ENCODE results near the gene SH3PXD2B. TPM values are rescaled to one million over a fixed set of nuclear protein-coding genes. Genes with fewer than 3 reads are reported as not detected.

SH3PXD2B gene
- total RNA-seq, 1 experiment from 2014 or later: 15.2 TPM

DNA sequence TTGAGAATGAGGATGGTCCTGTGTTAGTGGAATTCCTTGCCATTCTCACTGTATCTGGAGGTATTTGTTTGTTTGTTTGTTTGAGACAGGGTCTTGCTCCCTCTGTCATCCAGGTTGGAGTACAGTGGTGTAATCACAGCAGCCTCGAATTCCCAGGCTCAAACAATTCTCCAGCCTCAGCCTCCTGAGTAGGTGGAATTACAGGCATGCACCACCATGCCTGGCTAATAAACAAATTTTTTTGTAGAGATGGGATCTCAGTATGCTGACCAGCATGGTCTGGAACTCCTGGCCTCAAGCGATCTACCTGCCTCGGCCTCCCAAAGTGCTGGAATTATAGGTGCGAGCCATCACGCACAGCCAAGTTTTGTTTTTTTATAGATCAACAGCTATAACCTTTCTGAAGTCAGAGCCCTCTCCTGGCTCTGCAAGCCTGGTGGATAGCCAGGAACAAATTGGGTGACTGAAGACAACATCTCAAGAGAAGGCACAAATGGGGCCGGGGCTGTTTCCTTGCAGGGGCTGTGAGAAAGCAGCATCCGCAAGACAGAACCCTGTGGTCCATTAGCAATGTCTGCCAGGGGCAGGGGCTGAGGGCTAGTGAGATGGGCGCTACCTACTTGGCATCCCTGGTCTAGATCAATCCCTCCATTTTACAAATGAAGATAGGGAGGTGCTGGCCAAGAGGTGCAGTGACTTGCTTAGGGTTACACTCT is 18.8 kb downstream of the SH3PXD2B start:
- Histone ChIP-seq H3K27me3 (no peaks in the 10 kb centered on the region), H3K36me3 (peaks cover 23% of the 10 kb centered on the region), H3K9me3 (no peaks in the 10 kb centered on the region), H3K4me3 (no peak overlapping the region)
- DNase-seq: no peak

DNA sequence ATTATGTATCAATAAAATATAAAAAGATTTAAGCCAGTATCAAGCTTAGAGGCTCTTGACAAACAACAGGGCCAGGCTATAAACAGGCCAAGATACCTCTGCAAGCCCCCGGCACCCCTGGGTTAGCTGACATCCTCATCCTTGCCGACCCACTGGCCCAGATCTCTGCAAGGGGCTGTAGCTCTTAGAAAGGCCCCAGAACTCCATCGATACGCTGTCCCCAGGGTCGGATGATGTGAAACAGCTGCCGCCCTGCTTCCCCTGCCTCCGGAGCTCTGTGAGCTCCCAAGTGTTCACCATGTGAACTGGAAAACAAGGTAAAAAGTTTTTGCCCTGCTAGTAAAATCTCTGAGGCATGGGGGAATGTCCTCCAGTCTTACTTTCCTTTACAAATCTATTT is 20.1 kb downstream of the SH3PXD2B start:
- Histone ChIP-seq H3K9me3 (no peaks in the 10 kb centered on the region), H3K36me3 (peaks cover 19% of the 10 kb centered on the region), H3K27me3 (no peaks in the 10 kb centered on the region), H3K4me3 (no peak overlapping the region)
- no peak for DNase-seq

DNA sequence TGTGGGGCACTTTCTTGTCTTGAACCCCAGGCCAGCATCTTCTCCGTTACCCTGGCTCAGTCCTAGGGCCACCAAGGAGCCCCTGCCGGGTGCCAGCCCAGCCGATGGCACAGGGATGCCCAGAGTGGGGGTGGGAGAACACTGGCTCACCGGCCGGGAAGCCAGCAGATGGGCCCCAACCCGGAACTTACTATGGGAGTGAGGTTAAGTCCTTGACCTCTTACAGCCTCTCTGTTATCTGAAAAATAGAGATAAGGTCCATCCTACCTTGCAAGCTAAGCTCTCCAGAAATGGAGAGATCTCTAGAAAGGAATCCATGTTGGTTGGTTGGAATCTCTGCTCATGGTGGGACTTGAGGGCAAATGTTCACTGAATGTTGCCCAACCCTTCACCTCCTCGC is 20.8 kb downstream of the SH3PXD2B start:
- no peaks in the 10 kb centered on the region for H3K9me3 ChIP-seq
- no peak overlapping the region for H3K4me3 ChIP-seq
- peaks cover 21% of the 10 kb centered on the region for H3K36me3 ChIP-seq
- no peak for DNase-seq
- no peaks in the 10 kb centered on the region for H3K27me3 ChIP-seq

DNA sequence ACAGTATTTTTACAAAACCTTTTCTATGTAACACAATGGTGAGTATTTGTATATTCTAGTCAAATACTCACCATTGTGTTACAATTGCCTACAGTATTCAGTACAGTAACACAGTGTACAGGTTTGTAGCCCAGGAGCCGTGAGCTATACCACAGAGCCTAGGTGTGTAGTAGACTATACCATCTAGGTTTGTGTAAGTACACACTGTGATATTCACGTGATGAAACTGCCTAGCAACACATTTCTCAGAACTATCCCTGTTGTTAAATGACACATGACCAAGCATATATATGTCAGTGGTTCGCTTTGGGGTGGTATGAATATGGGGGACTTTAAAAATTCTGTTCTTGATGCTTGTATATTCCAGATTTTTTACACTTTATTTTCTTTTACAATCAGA is 21.3 kb downstream of the SH3PXD2B start:
- no peaks in the 10 kb centered on the region for H3K9me3 ChIP-seq
- no peak for DNase-seq
- peaks cover 22% of the 10 kb centered on the region for H3K36me3 ChIP-seq
- H3K27me3 ChIP-seq: no peaks in the 10 kb centered on the region
- H3K4me3 ChIP-seq: no peak overlapping the region

DNA sequence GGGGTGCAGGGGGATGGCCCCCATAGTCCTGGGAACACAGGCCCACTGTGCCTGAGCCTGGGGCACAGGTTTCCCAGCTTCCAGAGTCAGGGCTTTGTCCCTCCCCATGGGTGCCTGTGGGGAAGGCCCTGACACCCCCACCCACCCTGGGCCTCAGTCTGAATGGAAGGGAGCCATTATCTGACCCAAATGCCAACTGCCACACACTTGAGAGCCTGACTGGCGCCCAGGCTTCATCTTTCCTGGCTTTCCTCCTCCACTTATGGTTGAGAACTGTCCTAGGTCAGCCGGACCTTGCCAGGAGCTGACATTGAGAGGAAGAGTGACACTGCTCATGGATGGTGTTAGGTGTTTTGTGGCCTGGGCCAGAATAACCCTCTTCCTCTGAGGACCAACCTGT is 24.0 kb downstream of the SH3PXD2B start:
- Histone ChIP-seq H3K36me3 (peaks cover 14% of the 10 kb centered on the region), H3K9me3 (no peaks in the 10 kb centered on the region), H3K27me3 (no peaks in the 10 kb centered on the region), H3K4me3 (no peak overlapping the region)
- DNase-seq: no peak

DNA sequence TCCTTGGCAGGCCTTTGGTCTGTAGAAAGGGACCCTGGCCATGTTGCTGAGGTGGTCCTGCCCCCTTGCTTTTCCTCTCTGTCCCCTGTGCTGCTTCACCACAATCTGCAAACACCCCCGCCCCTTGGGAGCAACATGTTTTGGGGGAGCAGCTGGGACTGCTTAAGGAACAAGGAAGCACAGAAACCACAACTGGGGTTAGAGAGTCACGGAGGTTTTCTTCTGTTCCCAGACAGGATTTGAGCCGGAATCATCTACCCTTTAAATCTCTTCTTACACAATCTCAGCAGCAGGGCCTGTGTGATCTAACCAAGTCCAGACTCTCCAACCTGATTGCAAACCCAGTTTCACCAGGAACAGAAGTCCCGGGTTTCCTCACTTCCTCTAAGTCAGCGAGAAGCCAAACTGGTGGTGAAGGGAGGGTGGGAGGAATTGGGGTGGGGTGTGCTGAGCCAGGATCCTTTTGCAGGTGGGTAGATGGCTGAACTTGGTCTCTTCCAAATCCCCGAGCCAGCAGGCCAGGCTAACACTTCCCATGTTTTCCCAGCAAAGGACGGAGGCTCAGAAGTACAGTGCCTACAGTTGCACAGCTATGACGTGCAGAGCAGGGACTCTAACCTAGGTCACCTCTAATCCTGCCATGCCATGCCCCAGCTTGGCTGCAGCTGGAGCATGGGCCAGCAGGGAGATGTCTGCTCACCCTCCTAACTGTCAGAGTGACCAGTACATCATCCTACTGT is 25.0 kb downstream of the SH3PXD2B start:
- no peak for DNase-seq
- no peak overlapping the region for H3K4me3 ChIP-seq
- H3K9me3 ChIP-seq: no peaks in the 10 kb centered on the region
- H3K36me3 ChIP-seq: peaks cover 8% of the 10 kb centered on the region
- H3K27me3 ChIP-seq: no peaks in the 10 kb centered on the region

DNA sequence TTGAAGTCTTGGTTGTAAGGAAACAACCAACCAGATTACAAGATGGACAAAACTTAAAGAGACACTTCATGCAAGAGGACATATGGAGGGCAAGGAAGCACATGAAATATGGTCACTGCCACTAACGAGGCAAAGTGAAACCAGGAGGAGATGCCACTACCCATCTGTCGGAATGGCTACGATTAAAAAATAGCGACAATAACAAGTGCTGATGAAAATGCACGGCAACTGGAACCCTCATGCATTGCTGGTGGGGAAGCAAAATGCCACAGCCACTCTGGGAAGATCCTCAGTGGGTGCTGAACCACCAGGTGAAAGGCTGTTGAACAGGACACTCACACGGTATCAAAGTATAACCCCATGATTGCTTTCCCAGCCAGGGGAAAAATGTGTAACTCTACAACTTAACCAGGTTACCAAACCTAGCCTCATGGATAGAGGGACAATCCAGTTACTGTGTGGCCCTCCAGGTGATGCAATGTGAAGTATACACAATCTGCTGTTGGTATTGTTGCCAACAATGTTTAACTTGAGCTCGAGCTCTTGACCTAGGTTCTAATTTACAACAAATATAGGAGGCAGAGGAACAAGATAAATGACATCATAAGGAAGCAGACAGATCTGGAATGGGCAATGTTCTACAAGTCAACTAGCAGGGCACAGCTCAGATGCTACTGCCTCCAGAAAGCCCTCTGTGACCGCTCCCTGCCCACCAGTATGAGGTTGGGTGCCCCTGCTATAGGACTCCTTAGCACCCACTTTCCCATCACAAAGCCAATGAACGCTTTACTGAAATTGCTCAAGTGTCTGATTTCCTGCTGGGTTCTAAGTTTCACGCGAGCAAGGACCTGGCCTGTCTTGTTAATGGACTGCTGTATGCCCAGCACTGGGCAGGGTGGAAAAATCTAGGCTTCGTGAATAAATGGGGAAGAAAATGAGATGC is 25.8 kb downstream of the SH3PXD2B start:
- no peak for DNase-seq
- Histone ChIP-seq H3K27me3 (no peaks in the 10 kb centered on the region), H3K36me3 (peaks cover 8% of the 10 kb centered on the region), H3K4me3 (no peak overlapping the region), H3K9me3 (no peaks in the 10 kb centered on the region)

DNA sequence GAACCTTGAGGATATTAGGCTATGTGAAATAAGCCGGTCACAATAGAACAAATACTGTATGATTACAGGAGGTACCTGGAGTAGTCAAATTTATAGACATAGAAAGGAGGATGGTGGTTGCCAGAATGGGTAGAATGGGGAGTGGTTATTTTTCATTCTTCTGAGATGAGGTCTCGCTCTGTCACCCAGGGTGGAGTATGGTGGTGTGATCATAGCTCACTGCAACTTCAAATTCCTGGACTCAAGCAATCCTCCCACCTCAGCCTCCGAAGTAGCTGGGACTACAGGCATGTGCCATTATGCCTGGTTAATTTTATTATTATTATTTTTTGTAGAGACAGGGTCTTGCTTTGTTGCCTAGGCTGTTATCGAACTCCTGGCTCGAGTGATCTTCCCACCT is 27.1 kb downstream of the SH3PXD2B start:
- Histone ChIP-seq H3K9me3 (no peaks in the 10 kb centered on the region), H3K36me3 (peaks cover 5% of the 10 kb centered on the region; the same call in 1 of the 2 replicates), H3K27me3 (no peaks in the 10 kb centered on the region), H3K4me3 (no peak overlapping the region)
- no peak for DNase-seq

DNA sequence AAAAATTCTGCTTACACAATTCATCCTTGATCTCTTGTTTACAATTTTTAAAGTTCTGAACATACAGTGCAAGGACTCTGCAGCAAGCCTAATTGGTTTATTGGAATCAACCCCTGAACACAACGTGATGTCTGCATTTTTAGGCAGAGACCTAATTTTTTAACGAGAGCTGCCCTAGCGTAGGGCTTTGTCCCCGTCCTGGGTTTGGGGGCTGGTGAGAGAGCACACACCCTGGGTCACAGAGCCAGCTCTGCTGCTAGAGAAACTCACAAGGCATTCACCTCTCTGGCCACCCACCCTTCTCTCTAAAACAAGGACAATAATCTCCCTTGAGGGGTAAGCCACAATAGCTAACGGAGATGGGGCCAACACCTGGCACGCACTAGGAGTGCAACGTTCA is 28.2 kb downstream of the SH3PXD2B start:
- DNase-seq: no peak
- no peak overlapping the region for H3K4me3 ChIP-seq
- no peaks in the 10 kb centered on the region for H3K27me3 ChIP-seq
- H3K36me3 ChIP-seq: peaks cover 5% of the 10 kb centered on the region; the same call in 1 of the 2 replicates
- H3K9me3 ChIP-seq: no peaks in the 10 kb centered on the region

DNA sequence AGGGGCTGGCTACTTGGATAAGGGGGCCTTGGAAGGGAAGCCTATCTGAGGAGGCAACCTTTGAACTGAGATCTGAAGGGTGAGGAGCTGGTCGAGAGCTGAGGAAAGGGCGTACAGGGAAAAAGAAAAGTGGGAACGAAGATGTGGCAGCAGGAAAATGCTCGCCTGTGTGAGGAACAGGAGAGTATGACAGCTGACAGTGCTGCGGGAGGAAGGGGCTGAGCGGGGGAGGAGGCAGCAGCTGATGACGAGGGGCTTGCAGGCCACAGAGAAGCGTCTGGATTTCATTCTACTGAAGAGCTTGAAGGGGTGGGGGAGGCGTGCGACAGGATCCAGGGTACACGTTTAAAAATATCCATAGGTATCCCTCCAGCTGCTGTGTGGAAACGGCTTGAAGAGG is 28.9 kb downstream of the SH3PXD2B start:
- no peaks in the 10 kb centered on the region for H3K27me3 ChIP-seq
- no peaks in the 10 kb centered on the region for H3K9me3 ChIP-seq
- DNase-seq: no peak

DNA sequence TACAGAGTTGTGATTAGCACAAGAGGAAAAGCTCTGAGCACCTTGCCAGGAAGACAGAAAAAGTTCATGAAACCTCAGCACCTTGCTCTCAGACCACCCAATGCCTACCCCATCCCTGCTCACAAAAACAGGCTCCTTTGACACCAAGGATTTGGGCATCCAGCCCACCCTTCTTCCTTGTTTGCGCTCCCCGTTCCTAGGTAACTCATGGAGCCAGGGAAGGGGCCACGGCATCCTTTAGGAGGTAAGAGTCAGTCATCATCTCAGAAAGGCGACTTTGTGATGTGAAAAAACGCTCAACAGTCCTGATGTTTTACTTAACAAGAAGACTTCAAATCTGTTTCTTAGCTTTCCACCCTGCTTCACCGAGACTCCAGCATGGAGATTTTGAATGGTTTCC is 29.5 kb downstream of the SH3PXD2B start:
- DNase-seq: no peak
- H3K36me3 ChIP-seq: peaks cover 10% of the 10 kb centered on the region

More for the DNA sequence above, 28.9 kb downstream of the SH3PXD2B start:
- H3K4me3 ChIP-seq: no peak overlapping the region
- H3K36me3 ChIP-seq: peaks cover 5% of the 10 kb centered on the region; the same call in 1 of the 2 replicates

DNA sequence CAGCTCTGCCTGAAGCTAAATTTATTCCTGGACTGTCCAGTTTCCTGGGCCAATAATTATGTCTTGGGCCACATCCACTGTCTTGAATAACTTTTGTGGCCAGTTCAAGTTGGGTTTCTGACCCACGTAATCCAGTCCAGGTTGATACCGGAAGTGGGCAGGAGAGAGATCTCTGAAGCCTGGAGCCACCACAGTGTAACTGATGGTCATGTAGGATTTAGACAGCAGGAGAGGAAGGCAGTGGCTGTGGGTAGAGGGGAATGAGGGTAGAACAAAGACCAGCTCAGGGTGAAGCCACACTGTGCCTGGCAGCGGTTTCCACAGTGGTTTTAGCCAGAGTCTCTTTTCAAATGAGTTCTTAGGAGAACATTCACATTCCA is 30.2 kb downstream of the SH3PXD2B start:
- no peaks in the 10 kb centered on the region for H3K27me3 ChIP-seq
- no peak for DNase-seq
- H3K4me3 ChIP-seq: no peak overlapping the region
- H3K9me3 ChIP-seq: no peaks in the 10 kb centered on the region
- H3K36me3 ChIP-seq: peaks cover 17% of the 10 kb centered on the region

More for the DNA sequence above, 29.5 kb downstream of the SH3PXD2B start:
- no peaks in the 10 kb centered on the region for H3K27me3 ChIP-seq
- no peaks in the 10 kb centered on the region for H3K9me3 ChIP-seq
- H3K4me3 ChIP-seq: no peak overlapping the region

DNA sequence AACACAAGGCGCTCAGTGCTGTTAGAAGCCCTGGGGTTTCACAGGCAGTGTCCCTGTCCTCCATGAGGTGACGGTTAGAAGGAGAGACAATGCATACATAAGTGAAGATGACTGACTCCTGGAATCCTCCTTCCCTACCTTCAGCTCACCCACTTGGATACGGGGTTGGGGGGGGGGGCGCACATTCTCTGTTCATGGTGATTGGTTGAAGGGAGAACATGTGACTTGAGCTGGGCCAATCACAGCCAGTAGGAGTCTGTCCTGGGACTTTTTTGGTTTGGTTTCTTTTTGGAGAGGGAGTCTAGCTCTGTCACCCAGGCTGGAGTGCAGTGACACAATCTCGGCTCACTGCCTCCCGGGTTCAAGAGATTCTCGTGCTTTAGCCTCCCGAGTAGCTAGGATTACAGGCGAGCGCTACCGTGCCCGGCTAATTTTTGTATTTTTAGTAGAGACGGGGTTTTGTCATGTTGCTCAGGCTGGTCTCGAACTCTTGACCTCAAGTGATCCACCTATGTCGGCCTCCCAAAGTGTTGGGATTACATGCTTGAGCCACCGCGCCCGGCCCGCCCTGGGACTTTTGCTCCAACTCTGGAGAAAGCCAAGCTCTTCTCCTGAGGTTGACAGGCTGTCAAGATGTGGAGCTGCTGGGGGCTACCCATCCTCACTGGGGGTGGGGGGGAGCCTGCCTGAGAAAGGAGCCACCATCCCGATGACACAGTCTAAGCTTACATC is 30.8 kb downstream of the SH3PXD2B start:
- Histone ChIP-seq H3K4me3 (no peak overlapping the region), H3K36me3 (peaks cover 18% of the 10 kb centered on the region), H3K9me3 (no peaks in the 10 kb centered on the region), H3K27me3 (no peaks in the 10 kb centered on the region)
- no peak for DNase-seq

DNA sequence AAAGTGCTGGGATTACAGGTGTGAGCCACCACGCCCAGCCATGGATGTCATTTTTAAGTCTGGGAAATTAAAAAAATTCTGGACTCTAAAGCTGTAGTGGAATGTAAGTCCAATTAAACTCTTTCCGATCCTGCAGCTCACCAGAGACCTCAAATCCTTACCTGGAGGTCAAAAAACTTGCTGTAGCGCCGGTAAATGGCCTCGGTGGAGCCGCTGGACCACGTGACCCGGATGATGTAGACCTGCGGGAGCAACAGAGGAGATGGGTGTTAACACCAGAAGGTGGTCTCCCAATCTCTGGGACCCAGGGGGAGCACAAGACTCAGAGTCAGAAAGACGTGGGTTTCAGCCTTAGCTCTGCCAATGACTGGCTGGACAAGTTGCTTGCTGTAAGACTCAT is 32.1 kb downstream of the SH3PXD2B start:
- Histone ChIP-seq H3K9me3 (no peaks in the 10 kb centered on the region), H3K36me3 (peaks cover 15% of the 10 kb centered on the region), H3K4me3 (no peak overlapping the region), H3K27me3 (no peaks in the 10 kb centered on the region)
- DNase-seq: no peak

DNA sequence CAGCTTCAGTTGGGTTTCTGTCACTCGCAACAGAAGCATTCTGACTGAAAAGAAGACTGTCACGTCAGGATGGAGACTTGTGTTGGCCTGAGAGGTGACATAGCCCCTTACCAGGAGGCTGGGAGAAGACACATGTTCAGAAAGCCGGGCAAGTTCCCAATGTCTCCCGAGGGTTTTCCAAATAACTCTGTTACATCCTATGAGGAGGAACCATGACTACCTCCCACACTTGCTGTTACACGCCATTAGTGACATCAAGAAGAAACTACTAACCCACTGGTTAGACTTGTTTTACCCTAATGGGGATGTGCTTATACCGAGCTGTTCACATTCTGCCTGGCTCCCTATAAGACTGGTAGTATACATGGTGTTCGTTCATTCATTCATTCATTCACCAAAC is 33.3 kb downstream of the SH3PXD2B start:
- H3K27me3 ChIP-seq: no peaks in the 10 kb centered on the region
- H3K4me3 ChIP-seq: no peak overlapping the region
- H3K36me3 ChIP-seq: peaks cover 15% of the 10 kb centered on the region
- H3K9me3 ChIP-seq: no peaks in the 10 kb centered on the region
- no peak for DNase-seq

DNA sequence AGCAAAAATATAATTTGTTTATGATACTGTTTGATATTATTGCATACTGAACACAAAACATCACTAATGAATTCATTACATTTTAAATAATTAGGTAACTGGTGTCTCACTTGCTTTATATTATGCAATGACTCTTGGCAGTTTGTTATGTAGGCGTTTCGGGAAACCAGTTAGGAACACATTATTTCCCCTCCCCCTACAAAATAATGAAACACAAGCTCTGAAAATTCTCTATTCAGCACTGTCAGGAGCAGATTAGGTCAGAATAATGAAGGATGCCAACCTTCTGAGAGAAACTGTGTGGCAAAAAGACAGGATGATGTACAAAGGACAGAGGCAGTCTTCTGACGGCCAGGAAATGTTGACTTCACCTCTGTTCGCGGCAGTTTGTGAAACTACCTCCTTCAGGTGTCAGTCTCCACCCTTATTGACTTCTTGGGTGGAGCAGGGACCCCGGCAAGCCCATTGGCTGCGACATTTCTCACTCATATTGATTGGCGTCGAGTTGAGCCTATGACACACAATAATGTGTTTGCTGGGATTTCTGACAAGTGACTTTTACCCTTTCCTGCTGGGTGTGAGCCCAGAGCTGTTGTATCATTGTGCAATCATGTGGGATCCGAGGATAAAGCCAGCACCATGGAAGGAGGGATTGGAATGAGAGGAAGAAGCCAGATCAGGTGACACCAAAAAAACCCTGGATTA is 33.9 kb downstream of the SH3PXD2B start:
- DNase-seq: peak; percentile 95
- H3K36me3 ChIP-seq: peaks cover 15% of the 10 kb centered on the region

More for the DNA sequence above, 33.9 kb downstream of the SH3PXD2B start:
- H3K9me3 ChIP-seq: no peaks in the 10 kb centered on the region
- H3K27me3 ChIP-seq: no peaks in the 10 kb centered on the region
- H3K4me3 ChIP-seq: no peak overlapping the region
